Progenitor cell of endocrine pancreas (in vitro differentiated cells): ENCODE measurements around the gene UNC119. TPM values are rescaled to one million over a fixed set of nuclear protein-coding genes. Genes with fewer than 3 reads are reported as not detected.
"Not testable (repeated sequence)": the region's sequence is repeated elsewhere in the genome, so short reads cannot be mapped to it uniquely, and the experiment has no call there.

Experiments
- DNase-seq: peaks from one replicate; pipeline ENCODE4 v3.0.0; 2021; ENCODE audit warnings: low spot score; ENCODE audit not compliant: unreplicated experiment
- H3K27ac Mint-ChIP-seq: 2 replicates; pipeline ENCODE4 v1.8.0; 2021; ENCODE audit warnings: mild to moderate bottlenecking, moderate library complexity, mixed read lengths
- H3K27me3 Mint-ChIP-seq: 2 replicates; pipeline ENCODE4 v1.8.0; 2021; ENCODE audit warnings: mixed read lengths
- H3K36me3 Mint-ChIP-seq: 2 replicates; pipeline ENCODE4 v1.8.0; 2022; ENCODE audit warnings: mixed read lengths; ENCODE audit not compliant: insufficient read depth
- H3K4me1 Mint-ChIP-seq: 2 replicates; pipeline ENCODE4 v1.8.0; 2021; ENCODE audit warnings: low read depth, mixed read lengths
- H3K4me3 Mint-ChIP-seq: 2 replicates; pipeline ENCODE4 v1.8.0; 2021; ENCODE audit warnings: low read depth, mild to moderate bottlenecking, moderate library complexity, mixed read lengths
- H3K9me3 Mint-ChIP-seq: 2 replicates; pipeline ENCODE4 v1.8.0; 2021; ENCODE audit warnings: low read depth, mixed read lengths
- CTCF ChIP-seq: fragments of 200-600 bp; sonication (generic); IDR thresholded peaks from one replicate; pipeline ENCODE4 v1.5.0; 2021; ENCODE audit warnings: antibody characterized with exemption, mild to moderate bottlenecking; ENCODE audit not compliant: unreplicated experiment
- total RNA-seq: library from RNA; stranded (reverse); gene quantifications from 2 replicates; pipeline ENCODE4 v1.2.1, GENCODE V29; 2021

UNC119 gene
- total RNA-seq, 1 donor from 2014 or later: 46.7 TPM

GRCh38 chr17:28580959-28581358, 28.5 kb upstream of the UNC119 start:
- peaks cover 16% of the 10 kb centered on the region for H3K36me3 Mint-ChIP-seq
- peaks cover 4% of the 10 kb centered on the region for H3K4me1 Mint-ChIP-seq
- no peak for TF ChIP-seq CTCF
- no peak for DNase-seq
- H3K27me3 Mint-ChIP-seq: peaks cover 4% of the 10 kb centered on the region
- H3K4me3 Mint-ChIP-seq: no peak overlapping the region
- no peak overlapping the region for H3K27ac Mint-ChIP-seq
- no peaks in the 10 kb centered on the region for H3K9me3 Mint-ChIP-seq

GRCh38 chr17:28579526-28579925, 27.1 kb upstream of the UNC119 start:
- Mint-ChIP-seq H3K27me3 (peaks cover 5% of the 10 kb centered on the region), H3K4me1 (peaks cover 4% of the 10 kb centered on the region), H3K27ac (no peak overlapping the region), H3K9me3 (no peaks in the 10 kb centered on the region), H3K36me3 (peaks cover 13% of the 10 kb centered on the region), H3K4me3 (no peak overlapping the region)
- DNase-seq: no peak
- TF ChIP-seq CTCF: no peak

- Mint-ChIP-seq H3K9me3 (no peaks in the 10 kb centered on the region), H3K36me3 (peaks cover 10% of the 10 kb centered on the region), H3K27me3 (peaks cover 5% of the 10 kb centered on the region), H3K27ac (no peak overlapping the region), H3K4me1 (peaks cover 4% of the 10 kb centered on the region), H3K4me3 (no peak overlapping the region)
- TF ChIP-seq CTCF: no peak
- no peak for DNase-seq
Measured at GRCh38 chr17:28578246-28579195, 26.1 kb upstream of the UNC119 start.

GRCh38 chr17:28577466-28577824, 25.0 kb upstream of the UNC119 start:
- Mint-ChIP-seq H3K4me3 (no peak overlapping the region), H3K9me3 (no peaks in the 10 kb centered on the region), H3K4me1 (peaks cover 4% of the 10 kb centered on the region), H3K27ac (no peak overlapping the region), H3K36me3 (peaks cover 10% of the 10 kb centered on the region), H3K27me3 (peaks cover 12% of the 10 kb centered on the region)
- no peak for DNase-seq
- no peak for TF ChIP-seq CTCF

GRCh38 chr17:28576758-28577465, 24.5 kb upstream of the UNC119 start, which contains the start of gene ALDOC:
Gene ALDOC (minus strand): TSS chr17:28576895. CDS start chr17:28575532, 1,363 bp downstream.
- no peak within 1 kb of the TSS for H3K27ac Mint-ChIP-seq
- H3K27me3 Mint-ChIP-seq: peaks cover 15% of the 10 kb centered on the region
- DNase-seq: peak; percentile 84
- peaks cover 10% of the 10 kb centered on the region for H3K36me3 Mint-ChIP-seq
- no peaks in the 10 kb centered on the region for H3K9me3 Mint-ChIP-seq
- TF ChIP-seq CTCF: no peak
- peaks cover 6% of the 10 kb centered on the region for H3K4me1 Mint-ChIP-seq
- peak within 1 kb of the TSS; percentile 45 for H3K4me3 Mint-ChIP-seq

- H3K4me1 Mint-ChIP-seq, DNase-seq, H3K27ac Mint-ChIP-seq, H3K4me3 Mint-ChIP-seq, H3K9me3 Mint-ChIP-seq: not testable (repeated sequence)
- H3K27me3 Mint-ChIP-seq: peaks cover 15% of the 10 kb centered on the region
- H3K36me3 Mint-ChIP-seq: peaks cover 10% of the 10 kb centered on the region
Measured at GRCh38 chr17:28576016-28576415, 23.6 kb upstream of the UNC119 start.
